Caco-2 (cell line): ENCODE data around the gene DOK7. TPM values are rescaled to one million over a fixed set of nuclear protein-coding genes. Genes with fewer than 3 reads are reported as not detected.
A peak's percentile ranks its signal among the peaks of the same experiment; 100 is the strongest.

Experiments used
- BruUV-seq: library from RNA; stranded (reverse); fragments of 400-500 nt; replicated peaks from 2 replicates; lab custom pipeline; 2021; lab: Mats Ljungman, UMichigan
- CTCF ChIA-PET: fragments of 300-600 bp; sonication (Branson Sonifier 250); formaldehyde crosslinking; loops from one replicate; lab custom pipeline; 2022; ENCODE audit warnings: antibody characterized with exemption; lab: Charles Lee
- POLR2A ChIA-PET: fragments of 300-600 bp; sonication (Branson Sonifier 250); formaldehyde crosslinking; loops from one replicate; lab custom pipeline; 2022; ENCODE audit warnings: antibody characterized with exemption; lab: Charles Lee
- DNase-seq, 2 experiments: peaks; one replicate each; pipeline versions ENCODE4 v3.0.0 to v3.0.0-alpha.2; 2020 to 2022
- H3K27me3 ChIP-seq: replicated peaks from 2 replicates; pipeline ENCODE4 v1.6.0; 2011; ENCODE audit warnings: low read length; ENCODE audit not compliant: control insufficient read depth, insufficient read depth
- H3K36me3 ChIP-seq: 2 replicates; pipeline ENCODE4 v1.5.1; 2011; ENCODE audit warnings: low read length; ENCODE audit not compliant: control insufficient read depth, insufficient read depth
- H3K4me1 ChIP-seq: fragments of 250-450 bp; sonication (Bioruptor Pico); 2 replicates; pipeline ENCODE4 v1.5.1; 2020; ENCODE audit warnings: mild to moderate bottlenecking
- H3K4me3 ChIP-seq: 2 replicates; pipeline ENCODE4 v1.5.1; 2011; ENCODE audit warnings: low read depth, mild to moderate bottlenecking, control low read depth, low read length
- H3K9me3 ChIP-seq: fragments of 250-450 bp; sonication (Bioruptor Pico); 2 replicates; pipeline ENCODE4 v1.5.1; 2020; ENCODE audit warnings: mild to moderate bottlenecking, moderate library complexity
- H3K27ac Mint-ChIP-seq: one replicate; pipeline ENCODE4 v1.8.0; 2022; ENCODE audit warnings: mixed read lengths; ENCODE audit not compliant: unreplicated experiment
- H3K27me3 Mint-ChIP-seq: one replicate; pipeline ENCODE4 v1.8.0; 2022; ENCODE audit warnings: mixed read lengths; ENCODE audit not compliant: insufficient read depth, unreplicated experiment
- H3K36me3 Mint-ChIP-seq: one replicate; pipeline ENCODE4 v1.8.0; 2022; ENCODE audit warnings: mild to moderate bottlenecking, mixed read lengths; ENCODE audit not compliant: insufficient read depth, unreplicated experiment
- H3K4me1 Mint-ChIP-seq: one replicate; pipeline ENCODE4 v1.8.0; 2022; ENCODE audit warnings: low read depth, mixed read lengths; ENCODE audit not compliant: unreplicated experiment
- H3K4me3 Mint-ChIP-seq: one replicate; pipeline ENCODE4 v1.8.0; 2022; ENCODE audit warnings: mild to moderate bottlenecking, moderate library complexity, mixed read lengths; ENCODE audit not compliant: unreplicated experiment
- H3K9me3 Mint-ChIP-seq: one replicate; pipeline ENCODE4 v1.8.0; 2022; ENCODE audit warnings: mixed read lengths; ENCODE audit not compliant: unreplicated experiment
- intact Hi-C: fragments of 100-400 bp; cut with micrococcal nuclease; formaldehyde crosslinking; loops from one replicate; pipeline ENCODE4 v1.10.0; 2022; ENCODE audit not compliant: unreplicated experiment
- total RNA-seq: library from RNA; stranded (reverse); gene quantifications from 2 replicates; pipeline ENCODE4 v1.2.3, GENCODE V29; 2022
- TF ChIP-seq, protein P1 (sequence below), 2 experiments: fragments of 200-600 bp in 1 of 2; IDR thresholded peaks; 1 replicate in 1 of 2; 2 replicates in 1 of 2; pipeline versions ENCODE4 v1.5.1 to v1.8.0; 2011 to 2022; ENCODE audit warnings: antibody characterized with exemption in 1 of 2, control low read depth in 1 of 2, inconsistent platforms in 1 of 2, low read depth in 1 of 2, low read length in 1 of 2, mild to moderate bottlenecking in 1 of 2, moderate library complexity in 1 of 2; ENCODE audit not compliant: insufficient read depth in 1 of 2, severe bottlenecking in 1 of 2, unreplicated experiment in 1 of 2

Gene DOK7
- total RNA-seq, 1 experiment from 2014 or later, result 0.29 TPM

DNA sequence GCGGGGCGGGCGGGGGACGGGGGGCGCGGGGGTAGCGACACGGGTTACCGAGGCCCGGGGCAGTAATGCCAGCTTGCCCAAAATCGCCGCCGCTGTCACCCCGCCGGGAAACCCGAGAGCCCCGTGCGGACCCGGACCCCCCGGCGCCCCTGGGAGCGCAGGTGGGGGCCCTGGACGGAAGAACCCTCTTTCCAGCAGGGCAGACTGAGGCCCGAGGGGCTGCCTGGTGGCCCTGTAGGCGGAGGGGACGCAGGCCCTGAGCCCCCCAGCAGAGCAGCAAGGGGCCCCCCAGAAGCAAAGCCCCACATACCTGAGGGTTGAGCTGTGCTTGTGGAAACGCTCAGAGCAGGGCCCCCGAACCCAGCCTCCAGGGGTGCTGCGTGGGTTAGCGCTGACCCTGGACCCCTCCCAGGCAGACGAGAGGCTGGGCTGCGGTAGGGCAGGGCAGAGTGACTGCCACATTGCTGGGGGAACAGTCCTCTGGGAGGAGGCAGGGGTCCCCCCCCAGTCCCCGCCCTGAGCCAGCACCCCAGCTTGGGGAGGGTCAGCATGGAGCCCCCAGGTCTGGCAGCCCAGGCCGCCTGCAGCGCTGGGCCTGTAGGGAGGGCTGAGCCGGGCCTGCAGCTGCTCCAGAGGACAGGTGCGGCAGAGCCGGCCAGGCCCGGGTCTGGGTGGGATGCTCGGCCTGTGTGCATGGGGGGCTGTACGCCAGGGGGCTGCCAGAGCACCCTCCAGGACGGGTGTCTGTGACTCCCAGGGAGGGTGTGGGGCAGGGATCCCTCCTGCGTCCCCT, 646 bp downstream of the DOK7 start:
- no peak for DNase-seq
- no peaks in the 10 kb centered on the region for H3K36me3 Mint-ChIP-seq
- POLR2A ChIA-PET, result no interaction called here
- no peaks in the 10 kb centered on the region for H3K27me3 ChIP-seq
- no peaks in the 10 kb centered on the region for H3K4me1 Mint-ChIP-seq
- intact Hi-C loops, result no loop called here
- H3K9me3 ChIP-seq, result no peaks in the 10 kb centered on the region
- H3K4me3 Mint-ChIP-seq, result peak overlapping the region; percentile 76
- peak overlapping the region; percentile 22; the same call in 1 of the 2 replicates for H3K4me3 ChIP-seq
- peaks cover under 1% of the 10 kb centered on the region for H3K27me3 Mint-ChIP-seq
- H3K36me3 ChIP-seq, result no peaks in the 10 kb centered on the region
- TF ChIP-seq, protein P1, sequence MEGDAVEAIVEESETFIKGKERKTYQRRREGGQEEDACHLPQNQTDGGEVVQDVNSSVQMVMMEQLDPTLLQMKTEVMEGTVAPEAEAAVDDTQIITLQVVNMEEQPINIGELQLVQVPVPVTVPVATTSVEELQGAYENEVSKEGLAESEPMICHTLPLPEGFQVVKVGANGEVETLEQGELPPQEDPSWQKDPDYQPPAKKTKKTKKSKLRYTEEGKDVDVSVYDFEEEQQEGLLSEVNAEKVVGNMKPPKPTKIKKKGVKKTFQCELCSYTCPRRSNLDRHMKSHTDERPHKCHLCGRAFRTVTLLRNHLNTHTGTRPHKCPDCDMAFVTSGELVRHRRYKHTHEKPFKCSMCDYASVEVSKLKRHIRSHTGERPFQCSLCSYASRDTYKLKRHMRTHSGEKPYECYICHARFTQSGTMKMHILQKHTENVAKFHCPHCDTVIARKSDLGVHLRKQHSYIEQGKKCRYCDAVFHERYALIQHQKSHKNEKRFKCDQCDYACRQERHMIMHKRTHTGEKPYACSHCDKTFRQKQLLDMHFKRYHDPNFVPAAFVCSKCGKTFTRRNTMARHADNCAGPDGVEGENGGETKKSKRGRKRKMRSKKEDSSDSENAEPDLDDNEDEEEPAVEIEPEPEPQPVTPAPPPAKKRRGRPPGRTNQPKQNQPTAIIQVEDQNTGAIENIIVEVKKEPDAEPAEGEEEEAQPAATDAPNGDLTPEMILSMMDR (IDR thresholded peaks at IDR 0.05; ENCODE audit: insufficient read depth in 1 of 2, low read depth in 1 of 2, low read length in 1 of 2, severe bottlenecking in 1 of 2, unreplicated experiment in 1 of 2), result no peak
- no peaks in the 10 kb centered on the region for H3K9me3 Mint-ChIP-seq
- CTCF ChIA-PET, result no interaction called here
- BruUV-seq, result no TSS peak
- H3K27ac Mint-ChIP-seq, result no peak overlapping the region
- H3K4me1 ChIP-seq, result peaks cover 5% of the 10 kb centered on the region; the same call in 1 of the 2 replicates

DNA sequence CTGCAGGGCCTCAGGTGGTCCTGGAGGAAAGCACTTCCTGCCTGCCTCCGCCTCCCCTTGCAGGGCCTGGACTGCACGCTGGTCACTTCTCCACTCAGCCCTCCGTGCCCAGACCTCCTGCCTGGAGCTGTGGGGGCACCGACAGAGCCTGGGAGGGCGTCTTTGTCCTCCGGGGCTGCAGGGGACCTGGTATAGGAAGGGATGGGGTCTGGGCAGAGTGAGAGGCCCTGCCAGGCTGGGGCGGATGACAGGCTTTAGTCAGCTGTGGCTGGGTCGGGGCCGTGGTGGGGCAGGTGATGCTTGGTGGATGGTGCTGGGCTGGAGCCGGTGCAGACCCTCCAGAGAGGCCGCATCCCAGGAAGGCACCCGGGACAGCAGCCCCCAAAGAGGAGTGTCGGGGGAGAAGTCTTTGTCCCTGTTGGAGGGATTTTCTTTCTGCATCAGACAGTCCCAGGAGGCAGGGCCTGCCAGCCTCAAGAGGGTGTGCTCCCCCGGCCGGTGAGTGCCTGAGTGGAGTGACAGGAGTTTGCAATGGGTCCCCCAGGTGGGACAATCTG, 1.3 kb downstream of the DOK7 start:
- no peaks in the 10 kb centered on the region for H3K27me3 Mint-ChIP-seq
- no TSS peak for BruUV-seq
- intact Hi-C loops, result no loop called here
- no peaks in the 10 kb centered on the region for H3K27me3 ChIP-seq
- no peak overlapping the region for H3K27ac Mint-ChIP-seq
- ChIA-PET CTCF (no interaction called here), POLR2A (no interaction called here)
- TF ChIP-seq, protein P1 (IDR thresholded peaks at IDR 0.05; ENCODE audit: insufficient read depth in 1 of 2, low read depth in 1 of 2, low read length in 1 of 2, severe bottlenecking in 1 of 2, unreplicated experiment in 1 of 2), result no peak
- H3K4me1 ChIP-seq, result peaks cover 5% of the 10 kb centered on the region; the same call in 1 of the 2 replicates
- H3K4me3 Mint-ChIP-seq, result no peak overlapping the region
- H3K36me3 ChIP-seq, result no peaks in the 10 kb centered on the region
- DNase-seq, result no peak
- H3K4me1 Mint-ChIP-seq, result no peaks in the 10 kb centered on the region
- no peaks in the 10 kb centered on the region for H3K9me3 Mint-ChIP-seq
- H3K9me3 ChIP-seq, result no peaks in the 10 kb centered on the region
- no peaks in the 10 kb centered on the region for H3K36me3 Mint-ChIP-seq
- no peak overlapping the region for H3K4me3 ChIP-seq

DNA sequence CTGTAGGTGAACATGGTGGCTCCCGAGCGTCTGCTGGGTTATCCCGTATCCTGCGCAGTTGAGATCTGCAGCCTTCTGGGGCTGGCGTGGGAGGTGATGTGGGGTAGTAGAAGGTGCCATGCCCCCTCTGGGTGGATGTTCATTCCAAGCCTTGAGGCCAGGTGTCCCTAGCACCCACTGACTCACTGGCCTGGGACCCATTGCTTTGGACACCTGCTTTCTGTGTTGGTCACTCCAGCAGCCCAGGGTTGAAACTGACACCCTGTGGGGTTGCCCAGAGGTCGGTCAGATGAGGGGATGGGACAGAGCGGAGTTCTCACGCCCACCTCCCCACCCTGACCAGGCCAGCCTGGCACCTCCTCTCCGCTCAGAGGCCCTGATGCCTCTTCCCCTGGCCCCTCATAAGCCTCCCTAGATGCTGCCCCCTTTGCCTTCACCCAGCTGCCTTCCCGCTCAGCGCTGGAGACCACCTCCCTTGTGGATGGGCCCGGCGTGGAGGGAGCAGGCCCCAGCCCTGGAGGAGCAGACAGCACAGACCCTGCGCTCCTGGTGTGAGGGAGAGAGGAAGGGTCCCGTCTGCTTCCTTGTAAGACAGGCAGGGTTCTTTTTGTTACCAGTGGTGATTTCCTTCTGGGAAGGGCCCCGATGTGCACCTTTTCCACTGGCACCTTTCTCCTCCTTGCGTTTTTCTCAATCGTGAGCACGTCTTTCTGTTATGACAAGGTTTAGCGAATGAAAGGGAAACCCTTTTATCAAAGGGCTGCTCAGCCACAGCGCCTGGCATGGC, 2.0 kb downstream of the DOK7 start:
- no peaks in the 10 kb centered on the region for H3K36me3 Mint-ChIP-seq

More for the DNA sequence above, 2.0 kb downstream of the DOK7 start:
- Mint-ChIP-seq H3K27me3 (no peaks in the 10 kb centered on the region), H3K4me3 (no peak overlapping the region), H3K9me3 (no peaks in the 10 kb centered on the region), H3K27ac (no peak overlapping the region), H3K4me1 (no peaks in the 10 kb centered on the region)
- no peak overlapping the region for H3K4me3 ChIP-seq
- ChIA-PET POLR2A (no interaction called here), CTCF (no interaction called here)
- TF ChIP-seq, protein P1 (IDR thresholded peaks at IDR 0.05; ENCODE audit: insufficient read depth in 1 of 2, low read depth in 1 of 2, low read length in 1 of 2, severe bottlenecking in 1 of 2, unreplicated experiment in 1 of 2), result no peak
- H3K9me3 ChIP-seq, result no peaks in the 10 kb centered on the region
- no peak for DNase-seq
- intact Hi-C loops, result no loop called here
- no TSS peak for BruUV-seq
- no peaks in the 10 kb centered on the region for H3K36me3 ChIP-seq
- no peaks in the 10 kb centered on the region for H3K27me3 ChIP-seq
- peaks cover 5% of the 10 kb centered on the region; the same call in 1 of the 2 replicates for H3K4me1 ChIP-seq
